H1 (cell line): ENCODE results near the gene MEGF11. TPM values are rescaled to one million over a fixed set of nuclear protein-coding genes. Genes with fewer than 3 reads are reported as not detected.

ENCODE experiments used
- CTCF ChIA-PET: fragments of 300-600 bp; sonication (Branson Sonifier 250); formaldehyde crosslinking; loops from one replicate; lab custom pipeline; 2021; ENCODE audit not compliant: partially characterized antibody; lab: Charles Lee
- POLR2A ChIA-PET: fragments of 300-600 bp; sonication (Branson Sonifier 250); formaldehyde crosslinking; loops from one replicate; lab custom pipeline; 2021; ENCODE audit warnings: inconsistent platforms; ENCODE audit not compliant: partially characterized antibody; lab: Charles Lee
- DNase-seq, 2 experiments: peaks; one replicate each; pipeline versions ENCODE4 v3.0.0 to v3.0.0-alpha.2; 2010 to 2022; ENCODE audit warnings: low spot score in 2 of 2, low read depth in 1 of 2, mixed read lengths in 1 of 2
- FAIRE-seq: peaks from 2 replicates; lab custom pipeline; 2011; peaks lifted over from hg19 to GRCh38; lab: Jason Lieb, UNC
- H2AFZ ChIP-seq: 2 replicates; pipeline ENCODE4 v1.8.1; 2012; ENCODE audit warnings: low read length, inconsistent platforms
- H2AK5ac ChIP-seq: 2 replicates; pipeline ENCODE4 v1.6.1; 2013; ENCODE audit warnings: low read depth, low read length
- H2BK120ac ChIP-seq: replicated peaks from 2 replicates; pipeline ENCODE3; 2013; ENCODE audit warnings: low read depth, low read length, inconsistent platforms
- H2BK12ac ChIP-seq: 2 replicates; pipeline ENCODE4 v1.6.1; 2013; ENCODE audit warnings: low read depth, low read length
- H2BK15ac ChIP-seq: 2 replicates; pipeline ENCODE4 v1.6.1; 2013; ENCODE audit warnings: low read length
- H2BK20ac ChIP-seq: 2 replicates; pipeline ENCODE4 v1.6.1; 2013; ENCODE audit warnings: low read length
- H2BK5ac ChIP-seq: 2 replicates; pipeline ENCODE4 v1.6.1; 2013; ENCODE audit warnings: low read depth, low read length
- H3K14ac ChIP-seq: 2 replicates; pipeline ENCODE4 v1.6.1; 2013; ENCODE audit warnings: inconsistent platforms; ENCODE audit not compliant: insufficient read length
- H3K18ac ChIP-seq: 2 replicates; pipeline ENCODE4 v1.6.1; 2013; ENCODE audit warnings: low read length; ENCODE audit errors: extremely low read depth
- H3K23ac ChIP-seq: 2 replicates; pipeline ENCODE4 v1.6.1; 2013; ENCODE audit warnings: inconsistent platforms; ENCODE audit not compliant: insufficient read length
- H3K23me2 ChIP-seq: 2 replicates; pipeline ENCODE4 v1.6.1; 2013; ENCODE audit warnings: low read depth, low read length
- H3K27ac ChIP-seq: 2 replicates; pipeline ENCODE4 v1.6.1; 2011; ENCODE audit warnings: low read depth, low read length, inconsistent platforms
- H3K27me3 ChIP-seq, 4 experiments: replicated peaks in 1 of 4; 1 replicate in 1 of 4; 2 replicates in 3 of 4; pipeline versions ENCODE4 v1.6.1 to v1.8.1; 2011 to 2013; ENCODE audit warnings: low read length in 3 of 4, mild to moderate bottlenecking in 3 of 4, inconsistent platforms in 2 of 4, mixed read lengths in 2 of 4, moderate library complexity in 1 of 4; ENCODE audit not compliant: control insufficient read depth in 3 of 4, insufficient read depth in 3 of 4; ENCODE audit errors: extremely low read depth in 1 of 4
- H3K36me3 ChIP-seq, 4 experiments: 2 replicates each; pipeline versions ENCODE4 v1.6.1 to v1.8.1; 2011 to 2013; ENCODE audit warnings: mild to moderate bottlenecking in 4 of 4, low read length in 3 of 4, moderate library complexity in 2 of 4, control low read depth in 1 of 4, inconsistent platforms in 1 of 4; ENCODE audit not compliant: insufficient read depth in 4 of 4, control insufficient read depth in 2 of 4
- H3K4ac ChIP-seq: replicated peaks from 2 replicates; pipeline ENCODE3; 2013; ENCODE audit warnings: low read length, low read depth, mixed read lengths, inconsistent platforms; ENCODE audit not compliant: insufficient read length
- H3K4me1 ChIP-seq, 4 experiments: replicated peaks in 1 of 4; 1 replicate in 1 of 4; 2 replicates in 3 of 4; pipeline versions ENCODE4 v1.6.1 to v1.8.1; 2011 to 2013; ENCODE audit warnings: low read length in 3 of 4, inconsistent platforms in 2 of 4, mixed read lengths in 1 of 4; ENCODE audit not compliant: insufficient read depth in 4 of 4, control insufficient read depth in 3 of 4
- H3K4me2 ChIP-seq, 2 experiments: 2 replicates each; pipeline versions ENCODE4 v1.6.1 to v1.8.1; 2011 to 2013; ENCODE audit warnings: low read depth in 2 of 2, low read length in 2 of 2, control low read depth in 1 of 2, inconsistent platforms in 1 of 2, mild to moderate bottlenecking in 1 of 2; ENCODE audit not compliant: insufficient read depth in 1 of 2
- H3K4me3 ChIP-seq, 4 experiments: fragments of 200-600, 300-600 bp in 1 of 4; sonication (generic), shearing (Covaris generic), sonication (Bioruptor Twin) in 1 of 4; 2 replicates each; pipeline versions ENCODE4 v1.5.1 to v1.8.1; 2011 to 2016; ENCODE audit warnings: low read length in 4 of 4, low read depth in 3 of 4, control low read depth in 2 of 4, inconsistent platforms in 2 of 4, mild to moderate bottlenecking in 2 of 4, mixed read lengths in 1 of 4, moderate library complexity in 1 of 4; ENCODE audit not compliant: insufficient read depth in 2 of 4; ENCODE audit errors: extremely low read depth in 1 of 4
- H3K56ac ChIP-seq: replicated peaks from 2 replicates; pipeline ENCODE3; 2013; ENCODE audit warnings: low read depth, mild to moderate bottlenecking, mixed read lengths, low read length, inconsistent platforms; ENCODE audit not compliant: insufficient read length
- H3K79me1 ChIP-seq: 2 replicates; pipeline ENCODE4 v1.6.1; 2013; ENCODE audit warnings: low read depth, low read length, control low read depth
- H3K79me2 ChIP-seq, 2 experiments: 2 replicates each; pipeline versions ENCODE4 v1.6.1 to v1.8.1; 2012 to 2013; ENCODE audit warnings: low read length in 2 of 2, mild to moderate bottlenecking in 2 of 2, inconsistent platforms in 1 of 2; ENCODE audit not compliant: insufficient read depth in 2 of 2, control insufficient read depth in 1 of 2
- H3K9ac ChIP-seq, 4 experiments: replicated peaks in 1 of 4; 1 replicate in 1 of 4; 2 replicates in 3 of 4; pipeline versions ENCODE4 v1.6.1 to v1.8.1; 2011 to 2013; ENCODE audit warnings: low read depth in 3 of 4, low read length in 3 of 4, control low read depth in 2 of 4, mild to moderate bottlenecking in 2 of 4, moderate library complexity in 2 of 4, inconsistent platforms in 1 of 4; ENCODE audit errors: extremely low read depth in 1 of 4
- H3K9me3 ChIP-seq, 2 experiments: 2 replicates each; pipeline versions ENCODE4 v1.6.1 to v1.8.1; 2012 to 2013; ENCODE audit warnings: mild to moderate bottlenecking in 2 of 2, moderate library complexity in 2 of 2, control low read depth in 1 of 2, inconsistent platforms in 1 of 2, low read depth in 1 of 2, low read length in 1 of 2, mixed read lengths in 1 of 2; ENCODE audit not compliant: insufficient read depth in 2 of 2
- H4K20me1 ChIP-seq, 2 experiments: replicated peaks in 1 of 2; 2 replicates each; pipeline versions ENCODE3 to v1.8.1; 2011 to 2013; ENCODE audit warnings: inconsistent platforms in 2 of 2, low read length in 2 of 2, mild to moderate bottlenecking in 1 of 2; ENCODE audit not compliant: insufficient read depth in 2 of 2, control insufficient read depth in 1 of 2
- H4K5ac ChIP-seq: 2 replicates; pipeline ENCODE4 v1.6.1; 2013; ENCODE audit warnings: low read length, low read depth, mixed read lengths, inconsistent platforms; ENCODE audit not compliant: insufficient read length
- H4K8ac ChIP-seq: 2 replicates; pipeline ENCODE4 v1.8.0; 2013; ENCODE audit warnings: mild to moderate bottlenecking, moderate library complexity, low read length, inconsistent platforms; ENCODE audit not compliant: insufficient read depth; ENCODE audit errors: extremely low read depth
- H4K91ac ChIP-seq: replicated peaks from 2 replicates; pipeline ENCODE3; 2013; ENCODE audit warnings: low read length, mixed read lengths, inconsistent platforms; ENCODE audit not compliant: insufficient read length
- CEBPB ChIP-seq: IDR thresholded peaks from 2 replicates; pipeline ENCODE4 v1.6.1; 2012; ENCODE audit warnings: low read depth, low read length
- CHD2 ChIP-seq: IDR thresholded peaks from 2 replicates; pipeline ENCODE4 v1.6.1; 2012; ENCODE audit warnings: low read length, improper control_type of control experiment
- KDM5A ChIP-seq: fragments of 200-600 bp; IDR thresholded peaks from 2 replicates; pipeline ENCODE4 v1.7.1; 2012; ENCODE audit warnings: mild to moderate bottlenecking, low read length, inconsistent platforms, mixed read lengths
- POLR2A ChIP-seq, 2 experiments: IDR thresholded peaks; 1 replicate in 1 of 2; 2 replicates in 1 of 2; pipeline ENCODE4 v1.6.1; 2011; ENCODE audit warnings: low read depth in 2 of 2, low read length in 2 of 2, mild to moderate bottlenecking in 2 of 2; ENCODE audit errors: control extremely low read depth in 1 of 2
- SIX5 ChIP-seq: IDR thresholded peaks from 2 replicates; pipeline ENCODE4 v1.6.1; 2011; ENCODE audit warnings: mild to moderate bottlenecking, low read depth, low read length
- SP4 ChIP-seq: IDR thresholded peaks from 2 replicates; pipeline ENCODE4 v1.6.1; 2012; ENCODE audit warnings: low read length, inconsistent platforms
- TCF12 ChIP-seq: IDR thresholded peaks from 2 replicates; pipeline ENCODE4 v1.6.1; 2011; ENCODE audit warnings: low read depth, mild to moderate bottlenecking, low read length
- WGBS, 2 experiments: shearing (Covaris generic) in 1 of 2; methylation state at CpG; one replicate each; pipeline versions ENCODE4 v1.1.6 to v1.1.7; 2013 to 2015; ENCODE audit warnings: low lambda C conversion rate in 2 of 2, mixed read lengths in 2 of 2, inconsistent platforms in 1 of 2, low coverage in 1 of 2, missing lambda C conversion rate in 1 of 2; ENCODE audit not compliant: insufficient replicate concordance in 2 of 2, insufficient coverage in 1 of 2, insufficient read length in 1 of 2; ENCODE audit errors: extremely low coverage in 1 of 2, missing lambda C conversion rate in 1 of 2; 5-methylcytosine and 5-hydroxymethylcytosine counted together
- polyA plus RNA-seq, 7 experiments: library from polyadenylated mRNA; depleted of rRNA in 3 of 7; stranded (reverse) in 5 of 7; unstranded in 2 of 7; fragments of >200 nt in 5 of 7; fragments of 200-250 nt in 2 of 7; gene quantifications; 1 replicate in 5 of 7; 2 replicates in 1 of 7; 4 replicates in 1 of 7; pipeline versions ENCODE4 v1.2.1 to v1.2.3, GENCODE V29; 2011 to 2013; ENCODE audit warnings: missing spikeins in 2 of 7, mixed read lengths in 2 of 7
- total RNA-seq: library from RNA; stranded (reverse); fragmentation: NEBNext Ultra II Directional; extraction: Animal tissue kit (Norgen Biotek cat#: 25700); gene quantifications from 2 replicates; pipeline ENCODE4 v1.2.1, GENCODE V29; 2021
- TF ChIP-seq, protein P1 (sequence below): IDR thresholded peaks from 2 replicates; pipeline ENCODE4 v1.6.1; 2012; ENCODE audit warnings: low read length, inconsistent platforms

The MEGF11 gene
- total and polyA plus RNA-seq, 2 of the 8 experiments (the other 6 are each of a cell fraction or from before 2014, with no cell fraction given) = 4.4 to 4.8 TPM

GRCh38 chr15:66046326-66046725 lies 207.2 kb downstream of the MEGF11 start:
- no peaks in the 10 kb centered on the region for H3K79me1 ChIP-seq
- CTCF ChIA-PET = interaction anchor here (0.8 to 2.3 kb wide), 13 partner anchors 9 to 213 kb away, joined by 3 to 11 read pairs (median 4); no protein-coding TSS in a partner anchor
- H3K4me1 ChIP-seq = peaks cover 8 to 19% (median 12%) of the 10 kb centered on the region in 4 experiments
- no peak overlapping the region for H2AFZ ChIP-seq
- H3K14ac ChIP-seq = no peak overlapping the region
- H2AK5ac ChIP-seq = no peak overlapping the region
- no peak overlapping the region for H2BK5ac ChIP-seq
- H3K23ac ChIP-seq = no peak overlapping the region
- no peak for DNase-seq
- H3K23me2 ChIP-seq = no peaks in the 10 kb centered on the region
- POLR2A ChIA-PET = no interaction called here
- no peaks in the 10 kb centered on the region for H3K36me3 ChIP-seq
- no peak overlapping the region for H3K27ac ChIP-seq
- no peak overlapping the region for H4K91ac ChIP-seq
- no peak overlapping the region for H3K18ac ChIP-seq
- H2BK20ac ChIP-seq = no peak overlapping the region
- no peak overlapping the region for H3K9ac ChIP-seq
- no peak overlapping the region for H3K4me3 ChIP-seq
- H2BK12ac ChIP-seq = 0 out of 2 replicates have a peak overlapping the region, but pooled peaks have one; percentile 13
- no peak overlapping the region for H2BK15ac ChIP-seq
- no peak overlapping the region for H4K8ac ChIP-seq
- no peak overlapping the region for H2BK120ac ChIP-seq
- H3K9me3 ChIP-seq = no peaks in the 10 kb centered on the region
- no peaks in the 10 kb centered on the region for H3K27me3 ChIP-seq
- H3K79me2 ChIP-seq = no peaks in the 10 kb centered on the region
- no peak for FAIRE-seq
- no peak overlapping the region for H3K4ac ChIP-seq
- H3K4me2 ChIP-seq = no peak overlapping the region
- H4K5ac ChIP-seq = no peak overlapping the region
- no peak for TF ChIP-seq TCF12
- no peak for TF ChIP-seq SIX5
- TF ChIP-seq CEBPB = no peak
- TF ChIP-seq KDM5A = no peak
- no peak for TF ChIP-seq SP4
- no peak for TF ChIP-seq CHD2
- TF ChIP-seq, protein P1, sequence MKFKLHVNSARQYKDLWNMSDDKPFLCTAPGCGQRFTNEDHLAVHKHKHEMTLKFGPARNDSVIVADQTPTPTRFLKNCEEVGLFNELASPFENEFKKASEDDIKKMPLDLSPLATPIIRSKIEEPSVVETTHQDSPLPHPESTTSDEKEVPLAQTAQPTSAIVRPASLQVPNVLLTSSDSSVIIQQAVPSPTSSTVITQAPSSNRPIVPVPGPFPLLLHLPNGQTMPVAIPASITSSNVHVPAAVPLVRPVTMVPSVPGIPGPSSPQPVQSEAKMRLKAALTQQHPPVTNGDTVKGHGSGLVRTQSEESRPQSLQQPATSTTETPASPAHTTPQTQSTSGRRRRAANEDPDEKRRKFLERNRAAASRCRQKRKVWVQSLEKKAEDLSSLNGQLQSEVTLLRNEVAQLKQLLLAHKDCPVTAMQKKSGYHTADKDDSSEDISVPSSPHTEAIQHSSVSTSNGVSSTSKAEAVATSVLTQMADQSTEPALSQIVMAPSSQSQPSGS = no peak
- no peak for TF ChIP-seq POLR2A (IDR thresholded peaks at IDR 0.05; ENCODE audit: control extremely low read depth in 1 of 2, low read depth in 2 of 2, low read length in 2 of 2)
- TF ChIP-seq, all 59 proteins: peak for 0
- Histone ChIP-seq H3K56ac (no peak overlapping the region), H4K20me1 (no peaks in the 10 kb centered on the region)
- 94% methylated on average over 8 of the region's 8 CpGs; no CpG with 5 or more reads in 1 of the 2 experiments for WGBS, 2 experiments
